Hematopoietic multipotent progenitor cell (in vitro differentiated cells): ENCODE data around the gene PLEKHM2. TPM values are rescaled to one million over a fixed set of nuclear protein-coding genes. Genes with fewer than 3 reads are reported as not detected.

Experiments used
- DNase-seq, 3 donors: peaks; one replicate each; pipeline ENCODE4 v3.0.0-alpha.2; 2011 to 2015; ENCODE audit warnings: low read depth in 2 of 3, low spot score in 2 of 3
- total RNA-seq: library from RNA; depleted of rRNA; stranded (reverse); fragments of >200 nt; gene quantifications from one replicate; pipeline ENCODE4 v1.2.3, GENCODE V29; 2012

PLEKHM2 gene
- total RNA-seq, 1 donor: 63.8 TPM

GRCh38 chr1:15737324-15738319, 53.5 kb downstream of the PLEKHM2 start:
- no peak for DNase-seq

- no peak for DNase-seq
Measured at GRCh38 chr1:15738416-15739113, 54.4 kb downstream of the PLEKHM2 start.

- no peak for DNase-seq
Measured at GRCh38 chr1:15739259-15739658, 55.1 kb downstream of the PLEKHM2 start.

- no peak for DNase-seq
Measured at GRCh38 chr1:15739745-15740144, 55.6 kb downstream of the PLEKHM2 start.

- DNase-seq: peak; percentile 31 to 71 (median 61)
Measured at GRCh38 chr1:15740924-15741850, 57.1 kb downstream of the PLEKHM2 start.

- DNase-seq: no peak
Measured at GRCh38 chr1:15742339-15742801, 58.2 kb downstream of the PLEKHM2 start, which contains the start of gene TMEM82. TSS of gene TMEM82 (plus strand) at chr1:15742499. CDS start at chr1:15742560, 61 bp downstream.

GRCh38 chr1:15744122-15744679, 60.1 kb downstream of the PLEKHM2 start:
- DNase-seq: no peak

- no peak for DNase-seq
Measured at GRCh38 chr1:15747378-15747777, 63.3 kb downstream of the PLEKHM2 start.

GRCh38 chr1:15748264-15748663, 64.1 kb downstream of the PLEKHM2 start:
- no peak for DNase-seq

- DNase-seq: no peak
Measured at GRCh38 chr1:15748690-15749398, 64.7 kb downstream of the PLEKHM2 start.

GRCh38 chr1:15749399-15750291, 65.5 kb downstream of the PLEKHM2 start:
- DNase-seq: no peak

GRCh38 chr1:15750924-15751323, 66.8 kb downstream of the PLEKHM2 start:
- DNase-seq: no peak

GRCh38 chr1:15751717-15752116, 67.6 kb downstream of the PLEKHM2 start:
- no peak for DNase-seq

GRCh38 chr1:15753776-15754175, 69.7 kb downstream of the PLEKHM2 start:
- no peak for DNase-seq

- no peak for DNase-seq
Measured at GRCh38 chr1:15755021-15755645, 71.0 kb downstream of the PLEKHM2 start.

GRCh38 chr1:15755646-15756040, 71.5 kb downstream of the PLEKHM2 start:
- DNase-seq: no peak

GRCh38 chr1:15756143-15757015, 72.3 kb downstream of the PLEKHM2 start:
- peak in 2 of 3 donors; percentile 32 to 39 for DNase-seq
